ENCODE data around the gene TUBGCP6. TPM values are rescaled to one million over a fixed set of nuclear protein-coding genes. Genes with fewer than 3 reads are reported as not detected.

The TUBGCP6 gene
- total and polyA plus RNA-seq, 2 donors (not counting 1 experiment from before 2014, with no cell fraction given), result 137 to 178 TPM

- H3K36me3 ChIP-seq (replicated peaks in 1 of 2; ENCODE audit: control extremely low read depth in 1 of 2, control insufficient read depth in 1 of 2, extremely low read depth in 1 of 2, insufficient read depth in 2 of 2, low read length in 1 of 2), result peaks cover 8 to 24% of the 10 kb centered on the region in 2 experiments
- Mint-ChIP-seq H3K27ac (peak overlapping the region; percentile 70), H3K4me3 (peak overlapping the region; percentile 89), H3K4me1 (peaks cover 35% of the 10 kb centered on the region), H3K27me3 (no peaks in the 10 kb centered on the region), H3K9me3 (ENCODE audit: insufficient read depth) (no peaks in the 10 kb centered on the region)
- intact Hi-C loops (cut with micrococcal nuclease), result loop anchor here (10.0 kb wide), 1 partner anchor 437 kb away; no protein-coding TSS in a partner anchor
- no peak for DNase-seq
- no peak for ATAC-seq (ENCODE audit: low read depth)
- H3K9ac ChIP-seq (ENCODE audit: low read length), result peak overlapping the region; percentile 54
- CTCF ChIA-PET, result interaction anchor here (0.8 kb wide), 1 partner anchor 11 kb away, joined by 4 read pairs; no protein-coding TSS in a partner anchor
- TF ChIP-seq EZH2 (IDR thresholded peaks at IDR 0.05; ENCODE audit: borderline replicate concordance, insufficient read depth, low read depth, low read length, poor library complexity, severe bottlenecking), result no peak
- TF ChIP-seq, protein P1, sequence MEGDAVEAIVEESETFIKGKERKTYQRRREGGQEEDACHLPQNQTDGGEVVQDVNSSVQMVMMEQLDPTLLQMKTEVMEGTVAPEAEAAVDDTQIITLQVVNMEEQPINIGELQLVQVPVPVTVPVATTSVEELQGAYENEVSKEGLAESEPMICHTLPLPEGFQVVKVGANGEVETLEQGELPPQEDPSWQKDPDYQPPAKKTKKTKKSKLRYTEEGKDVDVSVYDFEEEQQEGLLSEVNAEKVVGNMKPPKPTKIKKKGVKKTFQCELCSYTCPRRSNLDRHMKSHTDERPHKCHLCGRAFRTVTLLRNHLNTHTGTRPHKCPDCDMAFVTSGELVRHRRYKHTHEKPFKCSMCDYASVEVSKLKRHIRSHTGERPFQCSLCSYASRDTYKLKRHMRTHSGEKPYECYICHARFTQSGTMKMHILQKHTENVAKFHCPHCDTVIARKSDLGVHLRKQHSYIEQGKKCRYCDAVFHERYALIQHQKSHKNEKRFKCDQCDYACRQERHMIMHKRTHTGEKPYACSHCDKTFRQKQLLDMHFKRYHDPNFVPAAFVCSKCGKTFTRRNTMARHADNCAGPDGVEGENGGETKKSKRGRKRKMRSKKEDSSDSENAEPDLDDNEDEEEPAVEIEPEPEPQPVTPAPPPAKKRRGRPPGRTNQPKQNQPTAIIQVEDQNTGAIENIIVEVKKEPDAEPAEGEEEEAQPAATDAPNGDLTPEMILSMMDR (IDR thresholded peaks at IDR 0.05), result no peak
- peaks cover 26% of the 10 kb centered on the region for H4K20me1 ChIP-seq (ENCODE audit: control insufficient read depth, insufficient read depth, low read length, poor library complexity, severe bottlenecking)
- no peak overlapping the region for H3K27ac ChIP-seq (ENCODE audit: low read length in 2 of 2)
- H2AFZ ChIP-seq (ENCODE audit: insufficient read depth, low read depth, low read length, poor library complexity, severe bottlenecking), result peak overlapping the region; percentile 60
- H3K9me3 ChIP-seq (ENCODE audit: control extremely low read depth in 1 of 3, control insufficient read depth in 2 of 3, insufficient read depth in 1 of 3, low read length in 2 of 3), result no peaks in the 10 kb centered on the region
- H3K27me3 ChIP-seq (replicated peaks in 1 of 4; ENCODE audit: control extremely low read depth in 1 of 4, control insufficient read depth in 3 of 4, insufficient read depth in 4 of 4, low read length in 3 of 4), result no peaks in the 10 kb centered on the region
- POLR2A ChIA-PET, result interaction anchor here (1.0 to 4.1 kb wide), 2 partner anchors 11 to 29 kb away, joined by 3 to 41 read pairs; no protein-coding TSS in a partner anchor
- peak overlapping the region; percentile 98 for H3K4me2 ChIP-seq (replicated peaks; ENCODE audit: low read depth, low read length, poor library complexity, severe bottlenecking)
- H3K4me1 ChIP-seq (ENCODE audit: control insufficient read depth in 2 of 2, insufficient read depth in 2 of 2, low read length in 2 of 2), result peaks cover 22 to 28% of the 10 kb centered on the region in 2 donors
- WGBS (ENCODE audit: insufficient coverage), result 81% methylated on average over 5 of the region's 13 CpGs
- H3K79me2 ChIP-seq (ENCODE audit: control insufficient read depth, insufficient read depth, low read length), result peaks cover 45% of the 10 kb centered on the region
- peak overlapping the region in 4 of 5 experiments; percentile 24 to 80 (median 74) for H3K4me3 ChIP-seq (ENCODE audit: control extremely low read depth in 1 of 5, extremely low read depth in 1 of 5, insufficient read depth in 1 of 5, low read depth in 2 of 5, low read length in 4 of 5)
Observed at GRCh38 chr22:50202130-50202666, 42.6 kb downstream of the TUBGCP6 start.

All from B cell (primary cell).